ENCODE data around the gene UBE2K. TPM values are rescaled to one million over a fixed set of nuclear protein-coding genes. Genes with fewer than 3 reads are reported as not detected.

UBE2K gene
- total RNA-seq, 4 donors from 2014 or later: 31.7 to 41.5 (median 34.3) TPM

DNA sequence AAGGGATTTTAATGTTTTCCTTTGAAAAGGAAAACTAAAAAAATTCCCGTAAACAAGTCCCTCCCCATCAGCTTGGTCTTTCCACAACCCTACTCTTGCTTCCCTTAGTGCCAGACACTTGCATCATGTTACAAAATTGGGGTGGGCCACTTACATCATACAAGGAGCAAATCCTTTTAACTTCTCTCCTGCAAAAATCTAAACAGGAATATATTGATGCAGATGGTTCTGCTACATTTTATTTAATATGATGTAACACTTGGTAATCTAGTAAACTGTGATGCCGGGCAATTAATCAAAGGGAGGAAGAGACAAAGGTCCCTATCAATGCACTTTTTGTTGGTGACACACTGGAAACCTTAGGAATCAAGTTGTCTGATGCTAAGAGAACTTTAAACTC lies 125.3 kb downstream of the UBE2K start:
- Histone ChIP-seq H3K27ac (replicated peaks in 1 of 4) (no peak overlapping the region), H3K4me3 (no peak overlapping the region), H3K4me1 (peaks cover 0 to 7% (median 2%) of the 10 kb centered on the region in 4 donors), H3K27me3 (no peaks in the 10 kb centered on the region), H3K9me3 (no peaks in the 10 kb centered on the region), H3K36me3 (peaks cover 5 to 44% (median 17%) of the 10 kb centered on the region in 4 donors)
- intact Hi-C loops (cut with DNase I): loop anchor here (10.0 kb wide), 1 partner anchor 128 kb away; the partner anchor contains the start of gene UBE2K
- 57% methylated on average over 2 of the region's 2 CpGs for WGBS
- DNase-seq (ENCODE audit: extremely low spot score): no peak
- TF ChIP-seq POLR2A (IDR thresholded peaks at IDR 0.05; ENCODE audit: low read depth) (no peak), EP300 (IDR thresholded peaks at IDR 0.05) (no peak), POLR2AphosphoS5 (IDR thresholded peaks at IDR 0.05) (no peak)
- TF ChIP-seq, protein P1, sequence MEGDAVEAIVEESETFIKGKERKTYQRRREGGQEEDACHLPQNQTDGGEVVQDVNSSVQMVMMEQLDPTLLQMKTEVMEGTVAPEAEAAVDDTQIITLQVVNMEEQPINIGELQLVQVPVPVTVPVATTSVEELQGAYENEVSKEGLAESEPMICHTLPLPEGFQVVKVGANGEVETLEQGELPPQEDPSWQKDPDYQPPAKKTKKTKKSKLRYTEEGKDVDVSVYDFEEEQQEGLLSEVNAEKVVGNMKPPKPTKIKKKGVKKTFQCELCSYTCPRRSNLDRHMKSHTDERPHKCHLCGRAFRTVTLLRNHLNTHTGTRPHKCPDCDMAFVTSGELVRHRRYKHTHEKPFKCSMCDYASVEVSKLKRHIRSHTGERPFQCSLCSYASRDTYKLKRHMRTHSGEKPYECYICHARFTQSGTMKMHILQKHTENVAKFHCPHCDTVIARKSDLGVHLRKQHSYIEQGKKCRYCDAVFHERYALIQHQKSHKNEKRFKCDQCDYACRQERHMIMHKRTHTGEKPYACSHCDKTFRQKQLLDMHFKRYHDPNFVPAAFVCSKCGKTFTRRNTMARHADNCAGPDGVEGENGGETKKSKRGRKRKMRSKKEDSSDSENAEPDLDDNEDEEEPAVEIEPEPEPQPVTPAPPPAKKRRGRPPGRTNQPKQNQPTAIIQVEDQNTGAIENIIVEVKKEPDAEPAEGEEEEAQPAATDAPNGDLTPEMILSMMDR (IDR thresholded peaks at IDR 0.05): no peak

GRCh38 chr4:39825090-39825489 lies 127.2 kb downstream of the UBE2K start:
- TF ChIP-seq POLR2AphosphoS5 (IDR thresholded peaks at IDR 0.05): no peak
- TF ChIP-seq, protein P1 (IDR thresholded peaks at IDR 0.05): no peak
- TF ChIP-seq POLR2A (IDR thresholded peaks at IDR 0.05; ENCODE audit: low read depth): no peak
- no peak for TF ChIP-seq EP300 (IDR thresholded peaks at IDR 0.05)
- peaks cover 0 to 7% (median 2%) of the 10 kb centered on the region in 4 donors for H3K4me1 ChIP-seq
- WGBS: 86% methylated on average over 3 of the region's 3 CpGs
- H3K4me3 ChIP-seq: no peak overlapping the region
- intact Hi-C loops (cut with DNase I): loop anchor here (10.0 kb wide), 1 partner anchor 130 kb away; the partner anchor contains the start of gene UBE2K
- no peak for DNase-seq (ENCODE audit: extremely low spot score)
- peaks cover 13 to 62% (median 28%) of the 10 kb centered on the region in 4 donors for H3K36me3 ChIP-seq
- H3K27ac ChIP-seq (replicated peaks in 1 of 4): no peak overlapping the region
- no peaks in the 10 kb centered on the region for H3K27me3 ChIP-seq
- no peaks in the 10 kb centered on the region for H3K9me3 ChIP-seq

GRCh38 chr4:39825741-39826231 lies 127.8 kb downstream of the UBE2K start:
- 80% methylated on average over 7 of the region's 7 CpGs for WGBS
- intact Hi-C loops (cut with DNase I): loop anchor here (10.0 kb wide), 1 partner anchor 131 kb away; the partner anchor contains the start of gene UBE2K
- Histone ChIP-seq H3K9me3 (no peaks in the 10 kb centered on the region), H3K4me3 (no peak overlapping the region), H3K4me1 (peaks cover 0 to 7% (median 2%) of the 10 kb centered on the region in 4 donors), H3K36me3 (peaks cover 13 to 69% (median 35%) of the 10 kb centered on the region in 4 donors), H3K27me3 (no peaks in the 10 kb centered on the region), H3K27ac (replicated peaks in 1 of 4) (no peak overlapping the region)
- DNase-seq (ENCODE audit: extremely low spot score): no peak
- TF ChIP-seq, protein P1 (IDR thresholded peaks at IDR 0.05): no peak
- TF ChIP-seq POLR2AphosphoS5 (IDR thresholded peaks at IDR 0.05): no peak
- TF ChIP-seq EP300 (IDR thresholded peaks at IDR 0.05): no peak
- TF ChIP-seq POLR2A (IDR thresholded peaks at IDR 0.05; ENCODE audit: low read depth): no peak

Small RNA genes lying within 50 kb of the gene (small RNA-seq; reads per million reads assigned to genes)
- gene RF00019: 0 reads per million in 3 donors
- gene RN7SL558P: 0 reads per million in 3 donors

Other genes with a start within 250 kb of the UBE2K start
- 1,000 to 10,000 TPM; 1,962 to 6,543 (median 3,653) TPM for gene RPL9, start 239.2 kb upstream of the UBE2K start, total RNA-seq
- 10 to 100 TPM in 2 of 4 donors, 1 to 10 TPM in 2; 8.5 to 11.6 (median 9.7) TPM for gene LIAS, start 239.1 kb upstream of the UBE2K start, total RNA-seq
- gene UGDH, start 170.7 kb upstream of the UBE2K start, total RNA-seq: 100 to 1,000 TPM in 1 of 4 donors, 10 to 100 TPM in 3; 36.4 to 180 (median 42.1) TPM
- gene SMIM14, start 59.3 kb upstream of the UBE2K start, total RNA-seq: 10 to 100 TPM; 27.3 to 39.0 (median 29.6) TPM

All from esophagus muscularis mucosa (tissue), 4 donors.